SK-N-MC (cell line): ENCODE data around the gene CCNA1.

Source experiments
- EZH2 ChIP-seq: fragments of 200-600 bp; sonication (generic); IDR thresholded peaks from one replicate; pipeline ENCODE4 v1.6.1; 2017; ENCODE audit warnings: antibody characterized with exemption
- FOXP2 ChIP-seq: optimal IDR thresholded peaks from 2 replicates; pipeline ENCODE3; 2011; ENCODE audit warnings: mild to moderate bottlenecking, moderate library complexity; ENCODE audit not compliant: insufficient read depth; ENCODE audit errors: extremely low read length, control extremely low read depth
- POLR2AphosphoS5 ChIP-seq: IDR thresholded peaks from 2 replicates; pipeline ENCODE4 v1.6.1; 2012; ENCODE audit warnings: mild to moderate bottlenecking, low read depth, low read length, borderline replicate concordance

- TF ChIP-seq EZH2, result no peak
- peak; percentile 84 for TF ChIP-seq POLR2AphosphoS5
- TF ChIP-seq FOXP2, result peak; percentile 59
These were observed 48.6 kb downstream of the CCNA1 start for GRCh38 chr13:36480726-36481427.
